SIG-M5 (cell line): Measurements from ENCODE around the gene SLC16A10.

Source experiments
- DNase-seq: peaks from one replicate; lab custom pipeline; 2025; lab: John Stamatoyannopoulos, UW

SLC16A10 gene

GRCh38 chr6:111260570-111261298 is 173.4 kb downstream of the SLC16A10 start:
- no peak for DNase-seq

GRCh38 chr6:111263837-111264236 is 176.5 kb downstream of the SLC16A10 start:
- no peak for DNase-seq

- DNase-seq: no peak
Measured at GRCh38 chr6:111265842-111266241, 178.5 kb downstream of the SLC16A10 start.

GRCh38 chr6:111266276-111266675 is 179.0 kb downstream of the SLC16A10 start:
- DNase-seq: no peak

GRCh38 chr6:111267764-111268333 is 180.5 kb downstream of the SLC16A10 start:
- DNase-seq: no peak

GRCh38 chr6:111269401-111269970 is 182.2 kb downstream of the SLC16A10 start:
- no peak for DNase-seq

- DNase-seq: no peak
Measured at GRCh38 chr6:111270121-111270520, 182.8 kb downstream of the SLC16A10 start.

- DNase-seq: no peak
Measured at GRCh38 chr6:111274593-111275217, 187.4 kb downstream of the SLC16A10 start.

- no peak for DNase-seq
Measured at GRCh38 chr6:111276335-111276734, 189.0 kb downstream of the SLC16A10 start.

GRCh38 chr6:111276736-111277135 is 189.4 kb downstream of the SLC16A10 start:
- DNase-seq: no peak

- no peak for DNase-seq
Measured at GRCh38 chr6:111277819-111278218, 190.5 kb downstream of the SLC16A10 start.

GRCh38 chr6:111278731-111279130 is 191.4 kb downstream of the SLC16A10 start:
- DNase-seq: no peak

GRCh38 chr6:111280445-111280955 is 193.2 kb downstream of the SLC16A10 start:
- no peak for DNase-seq
